Endothelial cell (in vitro differentiated cells): ENCODE measurements around the gene YPEL3. TPM values are rescaled to one million over a fixed set of nuclear protein-coding genes. Genes with fewer than 3 reads are reported as not detected.

ENCODE experiments used
- DNase-seq: peaks from one replicate; pipeline ENCODE4 v3.0.0; 2021; ENCODE audit warnings: low spot score
- H3K27ac Mint-ChIP-seq: one replicate; pipeline ENCODE4 v1.8.0; 2021; ENCODE audit warnings: mixed read lengths, inconsistent platforms; ENCODE audit not compliant: unreplicated experiment
- H3K27me3 Mint-ChIP-seq: one replicate; pipeline ENCODE4 v1.8.0; 2021; ENCODE audit warnings: mild to moderate bottlenecking, moderate library complexity, mixed read lengths, inconsistent platforms; ENCODE audit not compliant: unreplicated experiment
- H3K36me3 Mint-ChIP-seq: one replicate; pipeline ENCODE4 v1.8.0; 2021; ENCODE audit warnings: mild to moderate bottlenecking, low read depth, mixed read lengths, inconsistent platforms; ENCODE audit not compliant: unreplicated experiment
- H3K4me1 Mint-ChIP-seq: one replicate; pipeline ENCODE4 v1.8.0; 2021; ENCODE audit warnings: mild to moderate bottlenecking, mixed read lengths, inconsistent platforms; ENCODE audit not compliant: unreplicated experiment
- H3K4me3 Mint-ChIP-seq: one replicate; pipeline ENCODE4 v1.8.0; 2021; ENCODE audit warnings: mild to moderate bottlenecking, mixed read lengths, inconsistent platforms; ENCODE audit not compliant: unreplicated experiment
- H3K9me3 Mint-ChIP-seq: one replicate; pipeline ENCODE4 v1.8.0; 2021; ENCODE audit warnings: mixed read lengths, inconsistent platforms; ENCODE audit not compliant: unreplicated experiment
- CTCF ChIP-seq: fragments of 200-600 bp; sonication (generic); IDR thresholded peaks from one replicate; pipeline ENCODE4 v1.5.0; 2021; ENCODE audit warnings: antibody characterized with exemption; ENCODE audit not compliant: unreplicated experiment
- total RNA-seq: library from RNA; stranded (reverse); fragmentation: NEBNext Ultra II Directional; extraction: Animal tissue kit (Norgen Biotek cat#: 25700); gene quantifications from one replicate; pipeline ENCODE4 v1.2.1, GENCODE V29; 2021; ENCODE audit not compliant: unreplicated experiment

YPEL3 gene
- total RNA-seq, 1 donor from 2014 or later = 45.9 TPM

- Mint-ChIP-seq H3K4me1 (peaks cover 9% of the 10 kb centered on the region), H3K4me3 (no peak overlapping the region), H3K27ac (no peak overlapping the region), H3K36me3 (peaks cover 33% of the 10 kb centered on the region), H3K27me3 (peaks cover 17% of the 10 kb centered on the region), H3K9me3 (no peaks in the 10 kb centered on the region)
- no peak for DNase-seq
- no peak for TF ChIP-seq CTCF
These were observed 9.5 kb downstream of the YPEL3 start for GRCh38 chr16:30086291-30087140.

GRCh38 chr16:30085820-30086219 is 10.2 kb downstream of the YPEL3 start:
- DNase-seq = no peak
- no peak for TF ChIP-seq CTCF
- peaks cover 17% of the 10 kb centered on the region for H3K27me3 Mint-ChIP-seq
- H3K9me3 Mint-ChIP-seq = no peaks in the 10 kb centered on the region
- H3K27ac Mint-ChIP-seq = no peak overlapping the region
- no peak overlapping the region for H3K4me3 Mint-ChIP-seq
- H3K36me3 Mint-ChIP-seq = peaks cover 33% of the 10 kb centered on the region
- peaks cover 9% of the 10 kb centered on the region for H3K4me1 Mint-ChIP-seq

GRCh38 chr16:30085247-30085646 is 10.8 kb downstream of the YPEL3 start:
- H3K27me3 Mint-ChIP-seq = peaks cover 17% of the 10 kb centered on the region
- no peak for TF ChIP-seq CTCF
- peaks cover 8% of the 10 kb centered on the region for H3K4me1 Mint-ChIP-seq
- H3K27ac Mint-ChIP-seq = no peak overlapping the region
- DNase-seq = no peak
- peaks cover 33% of the 10 kb centered on the region for H3K36me3 Mint-ChIP-seq
- no peak overlapping the region for H3K4me3 Mint-ChIP-seq
- H3K9me3 Mint-ChIP-seq = no peaks in the 10 kb centered on the region

- no peak for DNase-seq
- peaks cover 35% of the 10 kb centered on the region for H3K36me3 Mint-ChIP-seq
These were observed 11.2 kb downstream of the YPEL3 start for GRCh38 chr16:30084816-30085159.

More at GRCh38 chr16:30084816-30085159, 11.2 kb downstream of the YPEL3 start:
- Mint-ChIP-seq H3K9me3 (no peaks in the 10 kb centered on the region), H3K4me1 (peaks cover 4% of the 10 kb centered on the region), H3K27me3 (peaks cover 18% of the 10 kb centered on the region), H3K27ac (no peak overlapping the region), H3K4me3 (no peak overlapping the region)
- no peak for TF ChIP-seq CTCF
